ENCODE results near the gene NCAM1. TPM values are rescaled to one million over a fixed set of nuclear protein-coding genes. Genes with fewer than 3 reads are reported as not detected.

The NCAM1 gene
- total and polyA plus RNA-seq, 2 experiments from 2014 or later = 0.76 to 1.6 TPM

DNA sequence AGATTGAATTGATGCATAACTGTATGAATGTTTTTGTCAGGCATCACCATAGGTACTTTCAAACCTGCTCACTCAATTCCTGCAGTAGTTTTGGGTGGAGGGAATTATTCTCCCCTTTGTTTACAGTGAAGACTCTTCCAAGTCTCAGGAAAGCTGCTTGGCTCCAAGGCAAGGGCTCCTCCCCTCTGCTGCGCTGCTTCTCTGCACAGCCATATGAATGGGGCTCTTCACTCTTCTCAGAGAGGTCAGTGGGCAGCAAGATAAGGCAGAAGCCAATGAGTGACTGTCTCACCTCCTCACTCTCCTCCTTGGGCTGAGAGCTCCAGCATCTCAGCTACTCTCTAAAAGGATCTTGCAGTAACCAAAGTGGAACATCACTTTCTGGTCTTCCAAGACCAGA, 187.4 kb downstream of the NCAM1 start:
- Histone ChIP-seq H3K4me3 (no peak overlapping the region), H3F3A (replicated peaks; ENCODE audit: low read depth) (no peaks in the 10 kb centered on the region), H3K27me3 (ENCODE audit: insufficient read depth) (no peaks in the 10 kb centered on the region), H3K4me1 (ENCODE audit: insufficient read depth) (no peaks in the 10 kb centered on the region), H3K27ac (ENCODE audit: low read depth) (no peak overlapping the region), H2AFZ (no peak overlapping the region), H3K79me2 (replicated peaks; ENCODE audit: insufficient read depth) (no peaks in the 10 kb centered on the region), H3K9me2 (ENCODE audit: insufficient read depth) (no peaks in the 10 kb centered on the region), H3K4me2 (no peak overlapping the region), H3K36me3 (ENCODE audit: insufficient read depth) (no peaks in the 10 kb centered on the region), H4K20me1 (replicated peaks; ENCODE audit: insufficient read depth) (no peaks in the 10 kb centered on the region)
- Mint-ChIP-seq H3K27me3 (ENCODE audit: insufficient read depth, low read depth, poor library complexity) (peaks cover 5% of the 10 kb centered on the region), H3K36me3 (ENCODE audit: low read depth) (no peaks in the 10 kb centered on the region), H3K9me3 (no peaks in the 10 kb centered on the region), H3K4me3 (no peak overlapping the region), H3K27ac (no peak overlapping the region; the same call in 1 of the 2 replicates), H3K4me1 (peaks cover 21% of the 10 kb centered on the region; the same call in 2 of the 3 replicates)
- no peak; the same call in 2 of the 3 replicates for ATAC-seq
- peak; percentile 17 for DNase-seq (ENCODE audit: low spot score)
- TF ChIP-seq STAT1 (IDR thresholded peaks at IDR 0.05; ENCODE audit: unreplicated experiment) = no peak
- TF ChIP-seq ZNF331 (CRISPR knock-in tag; IDR thresholded peaks at IDR 0.05; ENCODE audit: low read depth) = no peak

DNA sequence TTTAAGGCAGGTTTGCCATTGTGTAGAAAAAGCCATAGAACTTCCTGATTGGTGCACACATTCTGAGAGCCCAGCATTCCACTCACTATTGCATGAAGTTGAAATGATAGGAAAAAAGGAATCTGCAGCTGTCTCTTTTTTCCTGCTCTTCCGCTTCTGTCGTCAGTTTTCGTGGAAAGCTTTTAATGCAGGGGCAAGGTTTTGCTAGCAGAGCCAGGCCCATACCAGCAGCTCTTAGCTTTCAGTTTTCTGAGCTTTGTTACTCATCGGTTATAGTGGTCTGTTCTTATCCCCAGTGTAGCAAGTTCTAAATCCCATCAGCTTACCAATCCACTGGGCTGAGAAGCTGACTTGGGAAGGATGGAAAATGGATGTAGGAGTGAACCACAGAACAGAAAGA, 190.3 kb downstream of the NCAM1 start:
- H3K4me2 ChIP-seq = no peak overlapping the region
- H3K9me2 ChIP-seq (ENCODE audit: insufficient read depth) = peaks cover 9% of the 10 kb centered on the region; the same call in 1 of the 2 replicates
- H3K79me2 ChIP-seq (replicated peaks; ENCODE audit: insufficient read depth) = no peaks in the 10 kb centered on the region
- Mint-ChIP-seq H3K4me1 (peaks cover 21% of the 10 kb centered on the region; the same call in 2 of the 3 replicates), H3K36me3 (ENCODE audit: low read depth) (no peaks in the 10 kb centered on the region), H3K4me3 (no peak overlapping the region), H3K9me3 (no peaks in the 10 kb centered on the region), H3K27ac (no peak overlapping the region), H3K27me3 (ENCODE audit: insufficient read depth, low read depth, poor library complexity) (peaks cover 5% of the 10 kb centered on the region)
- no peak for ATAC-seq
- no peak overlapping the region for H3K27ac ChIP-seq (ENCODE audit: low read depth)
- no peak for TF ChIP-seq CREB1 (CRISPR knock-in tag; IDR thresholded peaks at IDR 0.05; ENCODE audit: low read depth)
- no peaks in the 10 kb centered on the region for H3K36me3 ChIP-seq (ENCODE audit: insufficient read depth)
- DNase-seq (ENCODE audit: low spot score) = no peak
- H3K27me3 ChIP-seq (ENCODE audit: insufficient read depth) = no peaks in the 10 kb centered on the region
- no peaks in the 10 kb centered on the region for H4K20me1 ChIP-seq (replicated peaks; ENCODE audit: insufficient read depth)
- H3K4me1 ChIP-seq (ENCODE audit: insufficient read depth) = no peaks in the 10 kb centered on the region
- no peaks in the 10 kb centered on the region for H3F3A ChIP-seq (replicated peaks; ENCODE audit: low read depth)
- no peak overlapping the region for H2AFZ ChIP-seq
- no peak overlapping the region for H3K4me3 ChIP-seq

DNA sequence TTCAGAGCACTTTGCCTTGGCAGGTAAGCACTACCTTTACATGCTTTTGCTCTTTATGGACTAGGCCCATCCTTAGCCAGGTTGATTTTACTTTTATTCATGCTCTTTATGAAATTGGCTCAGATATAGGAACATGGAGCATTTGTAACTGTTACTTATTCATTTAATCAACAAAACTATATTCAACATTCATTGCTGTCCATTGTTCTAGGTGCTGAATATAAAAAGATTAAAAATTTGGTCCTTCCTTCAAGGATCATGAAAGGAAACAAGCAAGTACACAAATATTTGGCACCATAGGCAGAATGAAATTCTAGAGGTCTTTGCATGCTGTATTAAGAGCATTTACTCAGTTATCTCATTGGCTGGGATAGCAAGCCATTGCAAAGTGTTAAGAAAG, 191.3 kb downstream of the NCAM1 start:
- Histone ChIP-seq H3F3A (replicated peaks; ENCODE audit: low read depth) (no peaks in the 10 kb centered on the region), H3K4me3 (no peak overlapping the region), H3K4me2 (no peak overlapping the region), H3K4me1 (ENCODE audit: insufficient read depth) (no peaks in the 10 kb centered on the region), H2AFZ (no peak overlapping the region), H3K36me3 (ENCODE audit: insufficient read depth) (no peaks in the 10 kb centered on the region), H4K20me1 (replicated peaks; ENCODE audit: insufficient read depth) (no peaks in the 10 kb centered on the region), H3K27ac (ENCODE audit: low read depth) (no peak overlapping the region), H3K27me3 (ENCODE audit: insufficient read depth) (no peaks in the 10 kb centered on the region), H3K9me2 (ENCODE audit: insufficient read depth) (peaks cover 12% of the 10 kb centered on the region; the same call in 1 of the 2 replicates), H3K79me2 (replicated peaks; ENCODE audit: insufficient read depth) (no peaks in the 10 kb centered on the region)
- Mint-ChIP-seq H3K4me3 (no peak overlapping the region), H3K27ac (no peak overlapping the region), H3K27me3 (ENCODE audit: insufficient read depth, low read depth, poor library complexity) (peaks cover 5% of the 10 kb centered on the region), H3K4me1 (peaks cover 15% of the 10 kb centered on the region; the same call in 2 of the 3 replicates), H3K36me3 (ENCODE audit: low read depth) (no peaks in the 10 kb centered on the region), H3K9me3 (no peaks in the 10 kb centered on the region)
- no peak for TF ChIP-seq CREB1 (CRISPR knock-in tag; IDR thresholded peaks at IDR 0.05; ENCODE audit: low read depth)
- no peak for TF ChIP-seq STAT1 (IDR thresholded peaks at IDR 0.05; ENCODE audit: unreplicated experiment)
- TF ChIP-seq, protein P1, sequence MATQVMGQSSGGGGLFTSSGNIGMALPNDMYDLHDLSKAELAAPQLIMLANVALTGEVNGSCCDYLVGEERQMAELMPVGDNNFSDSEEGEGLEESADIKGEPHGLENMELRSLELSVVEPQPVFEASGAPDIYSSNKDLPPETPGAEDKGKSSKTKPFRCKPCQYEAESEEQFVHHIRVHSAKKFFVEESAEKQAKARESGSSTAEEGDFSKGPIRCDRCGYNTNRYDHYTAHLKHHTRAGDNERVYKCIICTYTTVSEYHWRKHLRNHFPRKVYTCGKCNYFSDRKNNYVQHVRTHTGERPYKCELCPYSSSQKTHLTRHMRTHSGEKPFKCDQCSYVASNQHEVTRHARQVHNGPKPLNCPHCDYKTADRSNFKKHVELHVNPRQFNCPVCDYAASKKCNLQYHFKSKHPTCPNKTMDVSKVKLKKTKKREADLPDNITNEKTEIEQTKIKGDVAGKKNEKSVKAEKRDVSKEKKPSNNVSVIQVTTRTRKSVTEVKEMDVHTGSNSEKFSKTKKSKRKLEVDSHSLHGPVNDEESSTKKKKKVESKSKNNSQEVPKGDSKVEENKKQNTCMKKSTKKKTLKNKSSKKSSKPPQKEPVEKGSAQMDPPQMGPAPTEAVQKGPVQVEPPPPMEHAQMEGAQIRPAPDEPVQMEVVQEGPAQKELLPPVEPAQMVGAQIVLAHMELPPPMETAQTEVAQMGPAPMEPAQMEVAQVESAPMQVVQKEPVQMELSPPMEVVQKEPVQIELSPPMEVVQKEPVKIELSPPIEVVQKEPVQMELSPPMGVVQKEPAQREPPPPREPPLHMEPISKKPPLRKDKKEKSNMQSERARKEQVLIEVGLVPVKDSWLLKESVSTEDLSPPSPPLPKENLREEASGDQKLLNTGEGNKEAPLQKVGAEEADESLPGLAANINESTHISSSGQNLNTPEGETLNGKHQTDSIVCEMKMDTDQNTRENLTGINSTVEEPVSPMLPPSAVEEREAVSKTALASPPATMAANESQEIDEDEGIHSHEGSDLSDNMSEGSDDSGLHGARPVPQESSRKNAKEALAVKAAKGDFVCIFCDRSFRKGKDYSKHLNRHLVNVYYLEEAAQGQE (IDR thresholded peaks at IDR 0.05; ENCODE audit: unreplicated experiment) = no peak
- TF ChIP-seq JUNB (IDR thresholded peaks at IDR 0.05; ENCODE audit: unreplicated experiment) = no peak
- TF ChIP-seq POLR2AphosphoS5 (IDR thresholded peaks at IDR 0.05; ENCODE audit: low read depth) = no peak
- TF ChIP-seq, protein P2, sequence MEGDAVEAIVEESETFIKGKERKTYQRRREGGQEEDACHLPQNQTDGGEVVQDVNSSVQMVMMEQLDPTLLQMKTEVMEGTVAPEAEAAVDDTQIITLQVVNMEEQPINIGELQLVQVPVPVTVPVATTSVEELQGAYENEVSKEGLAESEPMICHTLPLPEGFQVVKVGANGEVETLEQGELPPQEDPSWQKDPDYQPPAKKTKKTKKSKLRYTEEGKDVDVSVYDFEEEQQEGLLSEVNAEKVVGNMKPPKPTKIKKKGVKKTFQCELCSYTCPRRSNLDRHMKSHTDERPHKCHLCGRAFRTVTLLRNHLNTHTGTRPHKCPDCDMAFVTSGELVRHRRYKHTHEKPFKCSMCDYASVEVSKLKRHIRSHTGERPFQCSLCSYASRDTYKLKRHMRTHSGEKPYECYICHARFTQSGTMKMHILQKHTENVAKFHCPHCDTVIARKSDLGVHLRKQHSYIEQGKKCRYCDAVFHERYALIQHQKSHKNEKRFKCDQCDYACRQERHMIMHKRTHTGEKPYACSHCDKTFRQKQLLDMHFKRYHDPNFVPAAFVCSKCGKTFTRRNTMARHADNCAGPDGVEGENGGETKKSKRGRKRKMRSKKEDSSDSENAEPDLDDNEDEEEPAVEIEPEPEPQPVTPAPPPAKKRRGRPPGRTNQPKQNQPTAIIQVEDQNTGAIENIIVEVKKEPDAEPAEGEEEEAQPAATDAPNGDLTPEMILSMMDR (conservative IDR thresholded peaks at IDR 0.05; ENCODE audit: low read depth in 2 of 2) = no peak
- DNase-seq (ENCODE audit: low spot score) (no peak), ATAC-seq (no peak)
